HepG2 (cell line): ENCODE data around the gene HSDL2. TPM values are rescaled to one million over a fixed set of nuclear protein-coding genes. Genes with fewer than 3 reads are reported as not detected.

ENCODE experiments used
- ATAC-seq: fragments of 200-7000 bp; cut with Tn5 transposase; 3 replicates; pipeline ENCODE4 v1.9.1; 2020; ENCODE audit warnings: mild to moderate bottlenecking, moderate library complexity
- BruUV-seq: library from RNA; stranded (reverse); fragments of 400-500 nt; replicated peaks from 2 replicates; lab custom pipeline; 2021; lab: Mats Ljungman, UMichigan
- CTCF ChIA-PET: fragments of 300-600 bp; formaldehyde crosslinking; extraction: SDS; loops from one replicate; lab custom pipeline; 2021; ENCODE audit warnings: low total read pairs, inconsistent platforms, low intra/inter-chr PET ratio; lab: Yijun Ruan, JAX
- POLR2A ChIA-PET: fragments of 350-600 bp; sonication (Branson Sonifier 250); formaldehyde crosslinking; loops from one replicate; lab custom pipeline; 2020; ENCODE audit warnings: antibody characterized with exemption, inconsistent platforms; lab: Yijun Ruan, JAX
- DNase-seq: peaks from one replicate; pipeline ENCODE4 v3.0.0-alpha.2; 2015; ENCODE audit warnings: low spot score
- FAIRE-seq: peaks from 3 replicates; lab custom pipeline; 2011; peaks lifted over from hg19 to GRCh38; lab: Jason Lieb, UNC
- H2AFZ ChIP-seq: one replicate; pipeline ENCODE4 v1.6.1; 2011; ENCODE audit warnings: low read length, inconsistent platforms
- H3K27ac ChIP-seq: fragments of 300-600 bp; 3 replicates; pipeline ENCODE4 v1.8.0; 2011; ENCODE audit warnings: mixed run types, mild to moderate bottlenecking, mixed read lengths, low read length, inconsistent platforms; ENCODE audit not compliant: insufficient read depth; ENCODE audit errors: extremely low read length
- H3K27me3 ChIP-seq, 2 experiments: fragments of 200-600 bp in 1 of 2; 2 replicates in 1 of 2; 3 replicates in 1 of 2; pipeline versions ENCODE4 v1.6.0 to v1.8.0; 2011; ENCODE audit warnings: low read length in 2 of 2, mild to moderate bottlenecking in 2 of 2, moderate library complexity in 2 of 2, inconsistent platforms in 1 of 2; ENCODE audit not compliant: insufficient read depth in 2 of 2, control insufficient read depth in 1 of 2
- H3K36me3 ChIP-seq, 2 experiments: fragments of 200-600 bp in 1 of 2; replicated peaks in 1 of 2; 2 replicates in 1 of 2; 3 replicates in 1 of 2; pipeline versions ENCODE4 v1.5.1 to v1.8.0; 2011; ENCODE audit warnings: low read length in 2 of 2, inconsistent platforms in 1 of 2; ENCODE audit not compliant: insufficient read depth in 2 of 2, control insufficient read depth in 1 of 2
- H3K4me1 ChIP-seq: 2 replicates; pipeline ENCODE4 v1.5.1; 2012; ENCODE audit warnings: low read length, inconsistent platforms; ENCODE audit not compliant: insufficient read depth
- H3K4me2 ChIP-seq: 2 replicates; pipeline ENCODE4 v1.6.0; 2011; ENCODE audit warnings: low read depth, low read length, inconsistent platforms
- H3K4me3 ChIP-seq, 3 experiments: fragments of 200-600 bp in 1 of 3; sonication (generic), shearing (Covaris generic) in 1 of 3; replicated peaks in 1 of 3; 2 replicates each; pipeline ENCODE4 v1.5.1; 2011 to 2016; ENCODE audit warnings: low read length in 3 of 3, inconsistent platforms in 2 of 3, low read depth in 2 of 3, mild to moderate bottlenecking in 2 of 3, control low read depth in 1 of 3, mixed read lengths in 1 of 3; ENCODE audit not compliant: insufficient read depth in 1 of 3
- H3K79me2 ChIP-seq: one replicate; pipeline ENCODE4 v1.6.1; 2011; ENCODE audit warnings: low read length, inconsistent platforms; ENCODE audit not compliant: insufficient read depth
- H3K9ac ChIP-seq: 2 replicates; pipeline ENCODE4 v1.6.0; 2011; ENCODE audit warnings: mild to moderate bottlenecking, low read depth, low read length, inconsistent platforms; ENCODE audit not compliant: insufficient read depth
- H3K9me3 ChIP-seq: 2 replicates; pipeline ENCODE4 v1.5.1; 2012; ENCODE audit warnings: mild to moderate bottlenecking, low read length
- H4K20me1 ChIP-seq: 2 replicates; pipeline ENCODE4 v1.6.0; 2011; ENCODE audit warnings: inconsistent platforms, mild to moderate bottlenecking, low read length, moderate library complexity; ENCODE audit not compliant: insufficient read depth
- CEBPG ChIP-seq: IDR thresholded peaks from 2 replicates; pipeline ENCODE4 v1.6.1; 2016
- CREM ChIP-seq, 2 experiments: sonication (generic) in 1 of 2; formaldehyde crosslinking in 1 of 2; IDR thresholded peaks; 2 replicates each; pipeline versions ENCODE4 v1.4.0 to v1.6.1; 2016 to 2020; ENCODE audit warnings: antibody characterized with exemption in 1 of 2, mild to moderate bottlenecking in 1 of 2, missing genetic modification reagents in 1 of 2
- HOXD1 ChIP-seq: sonication (generic); formaldehyde crosslinking; IDR thresholded peaks from 2 replicates; pipeline ENCODE4 v1.5.0; 2020; ENCODE audit warnings: missing genetic modification reagents
- POLR2A ChIP-seq, 2 experiments: IDR thresholded peaks; 2 replicates each; pipeline ENCODE4 v1.6.1; 2011; ENCODE audit warnings: low read depth in 2 of 2, low read length in 2 of 2, mild to moderate bottlenecking in 1 of 2, moderate library complexity in 1 of 2; ENCODE audit not compliant: insufficient read depth in 1 of 2
- WGBS: methylation state at CpG from one replicate; pipeline ENCODE4 v1.1.6; 2017; ENCODE audit warnings: low lambda C conversion rate; 5-methylcytosine and 5-hydroxymethylcytosine counted together
- in situ Hi-C: cut with HindIII; loops from 2 replicates; pipeline ENCODE4 v1.10.0; 2017; ENCODE audit warnings: low pct_unique_long_range_greater_than_20kb; ENCODE audit not compliant: extremely low pct_ligation_motif_present
- intact Hi-C: fragments of 100-400 bp; cut with micrococcal nuclease; formaldehyde crosslinking; loops from one replicate; pipeline ENCODE4 v1.10.0; 2022; ENCODE audit not compliant: unreplicated experiment
- polyA plus RNA-seq, 8 experiments: library from polyadenylated mRNA; depleted of rRNA in 3 of 8; stranded (reverse) in 7 of 8; unstranded in 1 of 8; fragments of >200 nt; fragmentation: Illumina TruSeq in 4 of 8; extraction: Trizol in 4 of 8; gene quantifications; 2 replicates each; pipeline versions ENCODE4 v1.2.1 to v1.2.3, GENCODE V29; 2011 to 2016; ENCODE audit warnings: low read depth in 4 of 8, missing spikeins in 1 of 8, mixed read lengths in 1 of 8; ENCODE audit not compliant: insufficient read depth in 1 of 8
- total RNA-seq, 5 experiments: library from RNA; depleted of rRNA; stranded (reverse); fragments of >200 nt; fragmentation: Illumina TruSeq; extraction: Trizol; gene quantifications; 2 replicates each; pipeline ENCODE4 v1.2.3, GENCODE V29; 2016; ENCODE audit warnings: low read depth in 1 of 5
- TF ChIP-seq, protein P1 (sequence below): sonication (generic); formaldehyde crosslinking; IDR thresholded peaks from 2 replicates; pipeline ENCODE4 v1.9.0; 2021; ENCODE audit warnings: mild to moderate bottlenecking, missing genetic modification reagents
- TF ChIP-seq, protein P2 (sequence below): IDR thresholded peaks from 2 replicates; pipeline ENCODE4 v1.6.1; 2016; ENCODE audit warnings: control low read depth

The HSDL2 gene
- total and polyA plus RNA-seq, 2 of the 13 experiments (the other 11 are each of a cell fraction or from before 2014, with no cell fraction given): 55.3 to 80.2 TPM

DNA sequence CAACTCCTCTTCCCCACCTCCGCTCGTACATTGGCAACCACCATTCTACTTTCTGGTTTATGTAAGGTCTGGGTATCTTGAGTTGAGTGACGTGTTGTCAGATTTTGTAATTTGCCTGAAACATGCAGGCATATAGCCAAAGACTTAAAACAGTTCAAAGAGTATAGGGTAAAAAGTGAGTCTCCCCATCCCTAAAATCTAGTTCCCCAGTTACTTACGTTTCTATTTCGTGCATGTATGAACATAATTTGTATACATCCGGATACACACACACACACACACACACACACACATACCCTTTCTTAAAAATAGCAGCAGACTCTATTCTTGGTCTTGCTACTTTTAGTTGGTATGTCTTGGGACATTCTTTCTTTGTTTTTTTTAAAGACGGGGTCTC is 915 bp downstream of the HSDL2 start:
- no peaks in the 10 kb centered on the region; a peak in 1 of 5 replicates for H3K27me3 ChIP-seq
- H3K4me1 ChIP-seq: peaks cover 60% of the 10 kb centered on the region
- peak; percentile 42 for DNase-seq
- in situ Hi-C loops: no loop called here
- peaks cover 4% of the 10 kb centered on the region for H4K20me1 ChIP-seq
- POLR2A ChIA-PET: interaction anchor here (0.8 to 2.7 kb wide), 6 partner anchors 16 to 384 kb away, joined by 3 to 16 read pairs (median 12); partner anchors contain the start of genes PTBP3 and SUSD1
- peaks cover 82% of the 10 kb centered on the region for H3K79me2 ChIP-seq
- intact Hi-C loops: loop anchor here (1.0 to 10.0 kb wide), 2 partner anchors 16 to 334 kb away; partner anchors contain the start of gene INIP
- ATAC-seq: no peak
- FAIRE-seq: no peak
- no peaks in the 10 kb centered on the region for H3K9me3 ChIP-seq
- TF ChIP-seq, protein P1, sequence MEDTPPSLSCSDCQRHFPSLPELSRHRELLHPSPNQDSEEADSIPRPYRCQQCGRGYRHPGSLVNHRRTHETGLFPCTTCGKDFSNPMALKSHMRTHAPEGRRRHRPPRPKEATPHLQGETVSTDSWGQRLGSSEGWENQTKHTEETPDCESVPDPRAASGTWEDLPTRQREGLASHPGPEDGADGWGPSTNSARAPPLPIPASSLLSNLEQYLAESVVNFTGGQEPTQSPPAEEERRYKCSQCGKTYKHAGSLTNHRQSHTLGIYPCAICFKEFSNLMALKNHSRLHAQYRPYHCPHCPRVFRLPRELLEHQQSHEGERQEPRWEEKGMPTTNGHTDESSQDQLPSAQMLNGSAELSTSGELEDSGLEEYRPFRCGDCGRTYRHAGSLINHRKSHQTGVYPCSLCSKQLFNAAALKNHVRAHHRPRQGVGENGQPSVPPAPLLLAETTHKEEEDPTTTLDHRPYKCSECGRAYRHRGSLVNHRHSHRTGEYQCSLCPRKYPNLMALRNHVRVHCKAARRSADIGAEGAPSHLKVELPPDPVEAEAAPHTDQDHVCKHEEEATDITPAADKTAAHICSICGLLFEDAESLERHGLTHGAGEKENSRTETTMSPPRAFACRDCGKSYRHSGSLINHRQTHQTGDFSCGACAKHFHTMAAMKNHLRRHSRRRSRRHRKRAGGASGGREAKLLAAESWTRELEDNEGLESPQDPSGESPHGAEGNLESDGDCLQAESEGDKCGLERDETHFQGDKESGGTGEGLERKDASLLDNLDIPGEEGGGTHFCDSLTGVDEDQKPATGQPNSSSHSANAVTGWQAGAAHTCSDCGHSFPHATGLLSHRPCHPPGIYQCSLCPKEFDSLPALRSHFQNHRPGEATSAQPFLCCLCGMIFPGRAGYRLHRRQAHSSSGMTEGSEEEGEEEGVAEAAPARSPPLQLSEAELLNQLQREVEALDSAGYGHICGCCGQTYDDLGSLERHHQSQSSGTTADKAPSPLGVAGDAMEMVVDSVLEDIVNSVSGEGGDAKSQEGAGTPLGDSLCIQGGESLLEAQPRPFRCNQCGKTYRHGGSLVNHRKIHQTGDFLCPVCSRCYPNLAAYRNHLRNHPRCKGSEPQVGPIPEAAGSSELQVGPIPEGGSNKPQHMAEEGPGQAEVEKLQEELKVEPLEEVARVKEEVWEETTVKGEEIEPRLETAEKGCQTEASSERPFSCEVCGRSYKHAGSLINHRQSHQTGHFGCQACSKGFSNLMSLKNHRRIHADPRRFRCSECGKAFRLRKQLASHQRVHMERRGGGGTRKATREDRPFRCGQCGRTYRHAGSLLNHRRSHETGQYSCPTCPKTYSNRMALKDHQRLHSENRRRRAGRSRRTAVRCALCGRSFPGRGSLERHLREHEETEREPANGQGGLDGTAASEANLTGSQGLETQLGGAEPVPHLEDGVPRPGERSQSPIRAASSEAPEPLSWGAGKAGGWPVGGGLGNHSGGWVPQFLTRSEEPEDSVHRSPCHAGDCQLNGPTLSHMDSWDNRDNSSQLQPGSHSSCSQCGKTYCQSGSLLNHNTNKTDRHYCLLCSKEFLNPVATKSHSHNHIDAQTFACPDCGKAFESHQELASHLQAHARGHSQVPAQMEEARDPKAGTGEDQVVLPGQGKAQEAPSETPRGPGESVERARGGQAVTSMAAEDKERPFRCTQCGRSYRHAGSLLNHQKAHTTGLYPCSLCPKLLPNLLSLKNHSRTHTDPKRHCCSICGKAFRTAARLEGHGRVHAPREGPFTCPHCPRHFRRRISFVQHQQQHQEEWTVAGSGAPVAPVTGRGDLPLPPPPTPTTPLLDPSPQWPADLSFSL (CRISPR knock-in tag): 0 out of 2 replicates have a peak, but pooled peaks have one; percentile 55
- TF ChIP-seq, protein P2, sequence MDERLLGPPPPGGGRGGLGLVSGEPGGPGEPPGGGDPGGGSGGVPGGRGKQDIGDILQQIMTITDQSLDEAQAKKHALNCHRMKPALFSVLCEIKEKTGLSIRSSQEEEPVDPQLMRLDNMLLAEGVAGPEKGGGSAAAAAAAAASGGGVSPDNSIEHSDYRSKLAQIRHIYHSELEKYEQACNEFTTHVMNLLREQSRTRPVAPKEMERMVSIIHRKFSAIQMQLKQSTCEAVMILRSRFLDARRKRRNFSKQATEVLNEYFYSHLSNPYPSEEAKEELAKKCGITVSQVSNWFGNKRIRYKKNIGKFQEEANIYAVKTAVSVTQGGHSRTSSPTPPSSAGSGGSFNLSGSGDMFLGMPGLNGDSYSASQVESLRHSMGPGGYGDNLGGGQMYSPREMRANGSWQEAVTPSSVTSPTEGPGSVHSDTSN (CRISPR knock-in tag): peak; percentile 53; the same call in 1 of the 2 replicates
- TF ChIP-seq HOXD1 (no peak), CEBPG (CRISPR knock-in tag) (peak; percentile 24; the same call in 1 of the 2 replicates), CREM (IDR thresholded peaks at IDR 0.05) (peak; percentile 9; the same call in 1 of the 2 replicates), CREM (CRISPR knock-in tag; IDR thresholded peaks at IDR 0.05) (no peak), POLR2A (IDR thresholded peaks at IDR 0.05; ENCODE audit: insufficient read depth in 1 of 2, low read depth in 2 of 2, low read length in 2 of 2) (peak in 1 of 2 experiments; percentile 74; a peak in 2 of 4 replicates)
- H3K36me3 ChIP-seq: no peaks in the 10 kb centered on the region
- no TSS peak for BruUV-seq
- peak overlapping the region; percentile 98 for H3K27ac ChIP-seq
- H3K4me2 ChIP-seq: peak overlapping the region; percentile 70
- peak overlapping the region; percentile 89 for H3K9ac ChIP-seq
- peak overlapping the region; percentile 84 to 94 (median 89) for H3K4me3 ChIP-seq
- CTCF ChIA-PET: no interaction called here
- H2AFZ ChIP-seq: no peak overlapping the region
- WGBS: 7% methylated on average over 7 of the region's 7 CpGs
